Stimulated activated naive CD4-positive, alpha-beta T cell treated with Interleukin-2 at 50 U/mL for 16 hours (primary cell): ENCODE measurements around the gene CTSL.

Experiments used
- DNase-seq: peaks from one replicate; lab custom pipeline; 2025; lab: John Stamatoyannopoulos, UW

CTSL gene

GRCh38 chr9:87725900-87726709 lies at the start of gene CTSL:
TSS of gene CTSL (plus strand) at chr9:87726119. CDS start at chr9:87727604, 1,485 bp downstream.
- peak; percentile 30 for DNase-seq

GRCh38 chr9:87676976-87677775 lies 48.7 kb upstream of the CTSL start:
- no peak for DNase-seq

GRCh38 chr9:87677776-87678587 lies 47.9 kb upstream of the CTSL start:
- DNase-seq = no peak

- no peak for DNase-seq
Measured at GRCh38 chr9:87678650-87679355, 47.1 kb upstream of the CTSL start.

GRCh38 chr9:87681271-87682061 lies 44.5 kb upstream of the CTSL start:
- DNase-seq = no peak

GRCh38 chr9:87682085-87682484 lies 43.8 kb upstream of the CTSL start:
- no peak for DNase-seq

GRCh38 chr9:87682618-87683017 lies 43.3 kb upstream of the CTSL start:
- no peak for DNase-seq

GRCh38 chr9:87683751-87684626 lies 41.9 kb upstream of the CTSL start:
- no peak for DNase-seq

GRCh38 chr9:87684627-87685219 lies 41.2 kb upstream of the CTSL start:
- no peak for DNase-seq

GRCh38 chr9:87685441-87685840 lies 40.5 kb upstream of the CTSL start:
- DNase-seq = no peak

- DNase-seq = no peak
Measured at GRCh38 chr9:87685871-87686519, 39.9 kb upstream of the CTSL start.

GRCh38 chr9:87686520-87687090 lies 39.3 kb upstream of the CTSL start:
- DNase-seq = no peak

GRCh38 chr9:87687207-87687606 lies 38.7 kb upstream of the CTSL start:
- DNase-seq = no peak

- no peak for DNase-seq
Measured at GRCh38 chr9:87694236-87694755, 31.6 kb upstream of the CTSL start.

- DNase-seq = no peak
Measured at GRCh38 chr9:87695523-87695922, 30.4 kb upstream of the CTSL start.

GRCh38 chr9:87696641-87697040 lies 29.3 kb upstream of the CTSL start:
- peak; percentile 18 for DNase-seq

- no peak for DNase-seq
Measured at GRCh38 chr9:87698069-87698809, 27.7 kb upstream of the CTSL start.

- no peak for DNase-seq
Measured at GRCh38 chr9:87699835-87700234, 26.1 kb upstream of the CTSL start.
